Astrocyte (in vitro differentiated cells and primary cell): ENCODE data around the gene NTRK3.

Source experiments
- CTCF ChIP-seq: IDR thresholded peaks from 2 replicates; pipeline ENCODE4 v1.5.1; 2011; ENCODE audit warnings: low read depth, mild to moderate bottlenecking, inconsistent platforms, low read length, moderate library complexity; ENCODE audit not compliant: insufficient read depth
- EZH2 ChIP-seq: IDR thresholded peaks from 2 replicates; pipeline ENCODE4 v1.6.1; 2012; ENCODE audit warnings: mild to moderate bottlenecking, low read length, inconsistent platforms; ENCODE audit not compliant: insufficient read depth

- TF ChIP-seq CTCF: no peak
- TF ChIP-seq EZH2: no peak
These were observed 68.2 kb downstream of the NTRK3 start for GRCh38 chr15:88188300-88188699.
